Neural progenitor cell (in vitro differentiated cells): ENCODE measurements around the gene GTPBP1.

Source experiments
- CTCF ChIP-seq: fragments of 200-600 bp; sonication (generic); IDR thresholded peaks from 2 replicates; pipeline ENCODE4 v1.5.1; 2017; ENCODE audit warnings: antibody characterized with exemption, mild to moderate bottlenecking
- EZH2 ChIP-seq: fragments of 200-600 bp; sonication (generic); IDR thresholded peaks from 2 replicates; pipeline ENCODE4 v1.6.1; 2017; ENCODE audit warnings: antibody characterized with exemption, mild to moderate bottlenecking, moderate library complexity
- EZH2phosphoT487 ChIP-seq: fragments of 200-600 bp; sonication (generic); IDR thresholded peaks from 2 replicates; pipeline ENCODE4 v1.6.1; 2017; ENCODE audit warnings: antibody characterized with exemption

DNA sequence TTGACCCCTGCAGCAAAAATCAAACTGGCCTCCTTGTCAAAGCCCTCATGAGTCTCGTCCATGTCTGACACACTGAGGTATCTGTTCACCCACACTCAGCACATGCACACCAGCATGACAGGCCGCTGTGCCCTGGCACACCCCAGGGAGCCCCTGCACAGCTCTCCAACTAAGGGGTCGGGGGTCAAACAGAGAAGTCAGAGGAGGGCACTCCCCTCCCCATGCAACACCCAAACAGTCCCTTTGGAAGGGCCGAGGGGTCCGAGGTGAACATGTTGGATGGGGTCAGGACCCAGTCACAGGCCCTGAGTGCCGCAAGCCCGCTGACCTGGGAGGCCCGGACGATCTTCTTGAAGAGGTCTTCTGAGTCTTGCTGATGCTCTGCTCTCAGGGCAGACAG lies 35.4 kb downstream of the GTPBP1 start:
- TF ChIP-seq CTCF, result no peak
- TF ChIP-seq EZH2, result no peak
- no peak for TF ChIP-seq EZH2phosphoT487
